HuH-7.5 (cell line): ENCODE measurements around the gene RING1.

Experiments used
- DNase-seq: peaks from one replicate; pipeline ENCODE4 v3.0.0; 2011; ENCODE audit warnings: low spot score

Gene RING1

GRCh38 chr6:33247977-33248642 is 39.8 kb downstream of the RING1 start:
- peak; percentile 29 for DNase-seq

GRCh38 chr6:33248643-33248931 is 40.3 kb downstream of the RING1 start:
- DNase-seq: no peak

GRCh38 chr6:33248932-33249731 is 40.8 kb downstream of the RING1 start:
- DNase-seq: peak; percentile 59

- DNase-seq: no peak
These were observed 41.7 kb downstream of the RING1 start for GRCh38 chr6:33249732-33250630.

- DNase-seq: no peak
These were observed 42.4 kb downstream of the RING1 start for GRCh38 chr6:33250731-33251130.

GRCh38 chr6:33251395-33252012 is 43.2 kb downstream of the RING1 start:
- DNase-seq: no peak

- DNase-seq: no peak
These were observed 44.5 kb downstream of the RING1 start for GRCh38 chr6:33252759-33253158.

GRCh38 chr6:33254591-33254990 is 46.3 kb downstream of the RING1 start:
- DNase-seq: no peak

GRCh38 chr6:33259032-33259431 is 50.7 kb downstream of the RING1 start:
- DNase-seq: no peak
